ENCODE data around the gene FRAS1.

Gene FRAS1

GRCh38 chr4:78150543-78150864 lies 93.4 kb downstream of the FRAS1 start:
- ChIA-PET CTCF (no interaction called here), POLR2A (no interaction called here)
- H3K27me3 ChIP-seq (replicated peaks in 2 of 5; ENCODE audit: control insufficient read depth in 4 of 5, insufficient read depth in 5 of 5, low read length in 4 of 5), result no peaks in the 10 kb centered on the region
- no peak overlapping the region for H3K4me3 ChIP-seq (ENCODE audit: control insufficient read depth in 1 of 7, extremely low read depth in 1 of 7, insufficient read depth in 4 of 7, low read depth in 2 of 7, low read length in 6 of 7)
- H3K4me1 ChIP-seq (ENCODE audit: control extremely low read depth in 1 of 4, control insufficient read depth in 4 of 4, insufficient read depth in 4 of 4, low read length in 3 of 4), result no peaks in the 10 kb centered on the region
- H3K36me3 ChIP-seq (ENCODE audit: control insufficient read depth in 4 of 4, insufficient read depth in 4 of 4, low read length in 3 of 4), result no peaks in the 10 kb centered on the region
- H3K27ac ChIP-seq (ENCODE audit: insufficient read depth in 1 of 2, low read depth in 1 of 2, low read length in 2 of 2, poor library complexity in 1 of 2, severe bottlenecking in 2 of 2), result no peak overlapping the region
- WGBS (ENCODE audit: insufficient coverage), result 88% methylated on average over 1 of the region's 4 CpGs
- DNase-seq, result no peak
- H3K9me3 ChIP-seq (ENCODE audit: control extremely low read depth in 1 of 5, control insufficient read depth in 4 of 5, insufficient read depth in 2 of 5, low read depth in 1 of 5, low read length in 4 of 5), result no peaks in the 10 kb centered on the region

- POLR2A ChIA-PET, result interaction anchor here (0.8 kb wide), 1 partner anchor 59 kb away, joined by 3 read pairs; no protein-coding TSS in a partner anchor
- no peak for DNase-seq
- Histone ChIP-seq H3K27me3 (replicated peaks in 2 of 5; ENCODE audit: control insufficient read depth in 4 of 5, insufficient read depth in 5 of 5, low read length in 4 of 5) (no peaks in the 10 kb centered on the region), H3K36me3 (ENCODE audit: control insufficient read depth in 4 of 4, insufficient read depth in 4 of 4, low read length in 3 of 4) (no peaks in the 10 kb centered on the region), H3K9me3 (ENCODE audit: control extremely low read depth in 1 of 5, control insufficient read depth in 4 of 5, insufficient read depth in 2 of 5, low read depth in 1 of 5, low read length in 4 of 5) (no peaks in the 10 kb centered on the region), H3K4me3 (ENCODE audit: control insufficient read depth in 1 of 7, extremely low read depth in 1 of 7, insufficient read depth in 4 of 7, low read depth in 2 of 7, low read length in 6 of 7) (no peak overlapping the region), H3K4me1 (ENCODE audit: control extremely low read depth in 1 of 4, control insufficient read depth in 4 of 4, insufficient read depth in 4 of 4, low read length in 3 of 4) (no peaks in the 10 kb centered on the region), H3K27ac (ENCODE audit: insufficient read depth in 1 of 2, low read depth in 1 of 2, low read length in 2 of 2, poor library complexity in 1 of 2, severe bottlenecking in 2 of 2) (no peak overlapping the region)
- CTCF ChIA-PET, result no interaction called here
- no CpG with 5 or more reads among the region's 3 CpGs for WGBS (ENCODE audit: insufficient coverage)
Observed at GRCh38 chr4:78152795-78153194, 95.7 kb downstream of the FRAS1 start.

GRCh38 chr4:78154972-78155590 lies 98.0 kb downstream of the FRAS1 start:
- DNase-seq, result no peak
- Histone ChIP-seq H3K4me3 (ENCODE audit: control insufficient read depth in 1 of 7, extremely low read depth in 1 of 7, insufficient read depth in 4 of 7, low read depth in 2 of 7, low read length in 6 of 7) (no peak overlapping the region), H3K36me3 (ENCODE audit: control insufficient read depth in 4 of 4, insufficient read depth in 4 of 4, low read length in 3 of 4) (no peaks in the 10 kb centered on the region), H3K9me3 (ENCODE audit: control extremely low read depth in 1 of 5, control insufficient read depth in 4 of 5, insufficient read depth in 2 of 5, low read depth in 1 of 5, low read length in 4 of 5) (no peaks in the 10 kb centered on the region), H3K27me3 (replicated peaks in 2 of 5; ENCODE audit: control insufficient read depth in 4 of 5, insufficient read depth in 5 of 5, low read length in 4 of 5) (no peaks in the 10 kb centered on the region), H3K4me1 (ENCODE audit: control extremely low read depth in 1 of 4, control insufficient read depth in 4 of 4, insufficient read depth in 4 of 4, low read length in 3 of 4) (no peaks in the 10 kb centered on the region), H3K27ac (ENCODE audit: insufficient read depth in 1 of 2, low read depth in 1 of 2, low read length in 2 of 2, poor library complexity in 1 of 2, severe bottlenecking in 2 of 2) (no peak overlapping the region)
- ChIA-PET CTCF (interaction anchor here (1.7 kb wide), 1 partner anchor 9 kb away, joined by 7 read pairs; no protein-coding TSS in a partner anchor), POLR2A (no interaction called here)
- no CpG with 5 or more reads among the region's 1 CpG for WGBS (ENCODE audit: insufficient coverage)

- Histone ChIP-seq H3K27ac (ENCODE audit: insufficient read depth in 1 of 2, low read depth in 1 of 2, low read length in 2 of 2, poor library complexity in 1 of 2, severe bottlenecking in 2 of 2) (no peak overlapping the region), H3K36me3 (ENCODE audit: control insufficient read depth in 4 of 4, insufficient read depth in 4 of 4, low read length in 3 of 4) (no peaks in the 10 kb centered on the region), H3K9me3 (ENCODE audit: control extremely low read depth in 1 of 5, control insufficient read depth in 4 of 5, insufficient read depth in 2 of 5, low read depth in 1 of 5, low read length in 4 of 5) (no peaks in the 10 kb centered on the region), H3K27me3 (replicated peaks in 2 of 5; ENCODE audit: control insufficient read depth in 4 of 5, insufficient read depth in 5 of 5, low read length in 4 of 5) (no peaks in the 10 kb centered on the region), H3K4me3 (ENCODE audit: control insufficient read depth in 1 of 7, extremely low read depth in 1 of 7, insufficient read depth in 4 of 7, low read depth in 2 of 7, low read length in 6 of 7) (no peak overlapping the region), H3K4me1 (ENCODE audit: control extremely low read depth in 1 of 4, control insufficient read depth in 4 of 4, insufficient read depth in 4 of 4, low read length in 3 of 4) (no peaks in the 10 kb centered on the region)
- WGBS (ENCODE audit: insufficient coverage), result 85% methylated on average over 4 of the region's 6 CpGs
- DNase-seq, result no peak
- CTCF ChIA-PET, result interaction anchor here (1.7 kb wide), 1 partner anchor 8 kb away, joined by 7 read pairs; no protein-coding TSS in a partner anchor
- POLR2A ChIA-PET, result no interaction called here
Observed at GRCh38 chr4:78155616-78156105, 98.5 kb downstream of the FRAS1 start.

GRCh38 chr4:78156520-78156919 lies 99.4 kb downstream of the FRAS1 start:
- no peak overlapping the region for H3K27ac ChIP-seq (ENCODE audit: insufficient read depth in 1 of 2, low read depth in 1 of 2, low read length in 2 of 2, poor library complexity in 1 of 2, severe bottlenecking in 2 of 2)
- 98% methylated on average over 5 of the region's 5 CpGs for WGBS (ENCODE audit: insufficient coverage)
- ChIA-PET CTCF (no interaction called here), POLR2A (no interaction called here)
- no peaks in the 10 kb centered on the region for H3K27me3 ChIP-seq (replicated peaks in 2 of 5; ENCODE audit: control insufficient read depth in 4 of 5, insufficient read depth in 5 of 5, low read length in 4 of 5)
- no peak overlapping the region for H3K4me3 ChIP-seq (ENCODE audit: control insufficient read depth in 1 of 7, extremely low read depth in 1 of 7, insufficient read depth in 4 of 7, low read depth in 2 of 7, low read length in 6 of 7)
- H3K4me1 ChIP-seq (ENCODE audit: control extremely low read depth in 1 of 4, control insufficient read depth in 4 of 4, insufficient read depth in 4 of 4, low read length in 3 of 4), result no peaks in the 10 kb centered on the region
- H3K36me3 ChIP-seq (ENCODE audit: control insufficient read depth in 4 of 4, insufficient read depth in 4 of 4, low read length in 3 of 4), result no peaks in the 10 kb centered on the region
- H3K9me3 ChIP-seq (ENCODE audit: control extremely low read depth in 1 of 5, control insufficient read depth in 4 of 5, insufficient read depth in 2 of 5, low read depth in 1 of 5, low read length in 4 of 5), result no peaks in the 10 kb centered on the region
- DNase-seq, result no peak

- no peak overlapping the region for H3K4me3 ChIP-seq (ENCODE audit: control insufficient read depth in 1 of 7, extremely low read depth in 1 of 7, insufficient read depth in 4 of 7, low read depth in 2 of 7, low read length in 6 of 7)
- DNase-seq, result no peak
- POLR2A ChIA-PET, result no interaction called here
- no peaks in the 10 kb centered on the region for H3K9me3 ChIP-seq (ENCODE audit: control extremely low read depth in 1 of 5, control insufficient read depth in 4 of 5, insufficient read depth in 2 of 5, low read depth in 1 of 5, low read length in 4 of 5)
- no peaks in the 10 kb centered on the region for H3K27me3 ChIP-seq (replicated peaks in 2 of 5; ENCODE audit: control insufficient read depth in 4 of 5, insufficient read depth in 5 of 5, low read length in 4 of 5)
- peaks cover 0 to 22% (median 9%) of the 10 kb centered on the region in 4 experiments for H3K4me1 ChIP-seq (ENCODE audit: control extremely low read depth in 1 of 4, control insufficient read depth in 4 of 4, insufficient read depth in 4 of 4, low read length in 3 of 4)
- no peaks in the 10 kb centered on the region for H3K36me3 ChIP-seq (ENCODE audit: control insufficient read depth in 4 of 4, insufficient read depth in 4 of 4, low read length in 3 of 4)
- no peak overlapping the region for H3K27ac ChIP-seq (ENCODE audit: insufficient read depth in 1 of 2, low read depth in 1 of 2, low read length in 2 of 2, poor library complexity in 1 of 2, severe bottlenecking in 2 of 2)
- 93% methylated on average over 3 of the region's 3 CpGs for WGBS (ENCODE audit: insufficient coverage)
- CTCF ChIA-PET, result no interaction called here
Observed at GRCh38 chr4:78162342-78162741, 105.2 kb downstream of the FRAS1 start.

- Histone ChIP-seq H3K4me3 (ENCODE audit: control insufficient read depth in 1 of 7, extremely low read depth in 1 of 7, insufficient read depth in 4 of 7, low read depth in 2 of 7, low read length in 6 of 7) (no peak overlapping the region), H3K4me1 (ENCODE audit: control extremely low read depth in 1 of 4, control insufficient read depth in 4 of 4, insufficient read depth in 4 of 4, low read length in 3 of 4) (peaks cover 0 to 22% (median 9%) of the 10 kb centered on the region in 4 experiments), H3K9me3 (ENCODE audit: control extremely low read depth in 1 of 5, control insufficient read depth in 4 of 5, insufficient read depth in 2 of 5, low read depth in 1 of 5, low read length in 4 of 5) (no peaks in the 10 kb centered on the region), H3K27me3 (replicated peaks in 2 of 5; ENCODE audit: control insufficient read depth in 4 of 5, insufficient read depth in 5 of 5, low read length in 4 of 5) (no peaks in the 10 kb centered on the region), H3K36me3 (ENCODE audit: control insufficient read depth in 4 of 4, insufficient read depth in 4 of 4, low read length in 3 of 4) (no peaks in the 10 kb centered on the region), H3K27ac (ENCODE audit: insufficient read depth in 1 of 2, low read depth in 1 of 2, low read length in 2 of 2, poor library complexity in 1 of 2, severe bottlenecking in 2 of 2) (no peak overlapping the region)
- ChIA-PET POLR2A (no interaction called here), CTCF (no interaction called here)
- no peak for DNase-seq
- WGBS (ENCODE audit: insufficient coverage), result 100% methylated on average over 2 of the region's 3 CpGs
Observed at GRCh38 chr4:78162821-78163220, 105.7 kb downstream of the FRAS1 start.
